Type B pancreatic cell (in vitro differentiated cells): ENCODE measurements around the gene IL1R1. TPM values are rescaled to one million over a fixed set of nuclear protein-coding genes. Genes with fewer than 3 reads are reported as not detected.

Experiments used
- DNase-seq: peaks from one replicate; pipeline ENCODE4 v3.0.0; 2021; ENCODE audit warnings: mixed read lengths; ENCODE audit not compliant: unreplicated experiment; ENCODE audit errors: extremely low spot score
- H3K27ac Mint-ChIP-seq: 2 replicates; pipeline ENCODE4 v1.8.0; 2021; ENCODE audit warnings: mild to moderate bottlenecking, mixed read lengths
- H3K27me3 Mint-ChIP-seq: 2 replicates; pipeline ENCODE4 v1.8.0; 2021; ENCODE audit warnings: mixed read lengths
- H3K36me3 Mint-ChIP-seq: 2 replicates; pipeline ENCODE4 v1.8.0; 2021; ENCODE audit warnings: mixed read lengths
- H3K4me1 Mint-ChIP-seq: one replicate; pipeline ENCODE4 v1.8.0; 2021; ENCODE audit warnings: mixed read lengths; ENCODE audit not compliant: unreplicated experiment
- H3K4me3 Mint-ChIP-seq: 2 replicates; pipeline ENCODE4 v1.8.0; 2021; ENCODE audit warnings: mild to moderate bottlenecking, mixed read lengths
- H3K9me3 Mint-ChIP-seq: 2 replicates; pipeline ENCODE4 v1.8.0; 2021; ENCODE audit warnings: mixed read lengths
- total RNA-seq: library from RNA; stranded (reverse); gene quantifications from 2 replicates; pipeline ENCODE4 v1.2.1, GENCODE V29; 2021; ENCODE audit warnings: low replicate concordance
- TF ChIP-seq, protein P1 (sequence below): fragments of 200-600 bp; sonication (generic); conservative IDR thresholded peaks from 2 replicates; pipeline ENCODE4 v1.5.0; 2021; ENCODE audit warnings: antibody characterized with exemption, mild to moderate bottlenecking

The IL1R1 gene
- total RNA-seq, 1 donor from 2014 or later: 15.8 TPM

DNA sequence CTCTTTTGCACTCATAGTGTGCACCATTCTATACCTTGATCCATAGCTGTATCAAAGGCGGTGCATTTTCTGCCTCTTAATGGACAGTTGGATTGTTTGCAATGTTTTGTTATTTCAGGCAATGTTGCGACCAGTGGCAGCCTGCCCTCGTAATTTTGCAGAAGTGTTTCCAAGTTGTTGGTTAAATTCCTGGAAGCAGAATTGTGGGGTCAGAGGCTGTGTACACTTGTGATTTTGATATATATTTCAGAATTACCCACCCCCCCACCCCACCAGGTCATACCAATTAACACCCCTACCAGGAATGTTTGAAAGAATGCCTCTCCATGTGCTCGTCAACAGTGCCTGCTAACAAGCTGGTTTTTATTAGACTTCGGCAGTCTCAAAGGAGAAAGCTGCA, 32.4 kb upstream of the IL1R1 start:
- Mint-ChIP-seq H3K4me3 (no peak overlapping the region), H3K4me1 (peaks cover 23% of the 10 kb centered on the region), H3K9me3 (peaks cover 6% of the 10 kb centered on the region), H3K36me3 (no peaks in the 10 kb centered on the region), H3K27ac (no peak overlapping the region), H3K27me3 (no peaks in the 10 kb centered on the region)
- no peak for DNase-seq
- TF ChIP-seq, protein P1, sequence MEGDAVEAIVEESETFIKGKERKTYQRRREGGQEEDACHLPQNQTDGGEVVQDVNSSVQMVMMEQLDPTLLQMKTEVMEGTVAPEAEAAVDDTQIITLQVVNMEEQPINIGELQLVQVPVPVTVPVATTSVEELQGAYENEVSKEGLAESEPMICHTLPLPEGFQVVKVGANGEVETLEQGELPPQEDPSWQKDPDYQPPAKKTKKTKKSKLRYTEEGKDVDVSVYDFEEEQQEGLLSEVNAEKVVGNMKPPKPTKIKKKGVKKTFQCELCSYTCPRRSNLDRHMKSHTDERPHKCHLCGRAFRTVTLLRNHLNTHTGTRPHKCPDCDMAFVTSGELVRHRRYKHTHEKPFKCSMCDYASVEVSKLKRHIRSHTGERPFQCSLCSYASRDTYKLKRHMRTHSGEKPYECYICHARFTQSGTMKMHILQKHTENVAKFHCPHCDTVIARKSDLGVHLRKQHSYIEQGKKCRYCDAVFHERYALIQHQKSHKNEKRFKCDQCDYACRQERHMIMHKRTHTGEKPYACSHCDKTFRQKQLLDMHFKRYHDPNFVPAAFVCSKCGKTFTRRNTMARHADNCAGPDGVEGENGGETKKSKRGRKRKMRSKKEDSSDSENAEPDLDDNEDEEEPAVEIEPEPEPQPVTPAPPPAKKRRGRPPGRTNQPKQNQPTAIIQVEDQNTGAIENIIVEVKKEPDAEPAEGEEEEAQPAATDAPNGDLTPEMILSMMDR: no peak

DNA sequence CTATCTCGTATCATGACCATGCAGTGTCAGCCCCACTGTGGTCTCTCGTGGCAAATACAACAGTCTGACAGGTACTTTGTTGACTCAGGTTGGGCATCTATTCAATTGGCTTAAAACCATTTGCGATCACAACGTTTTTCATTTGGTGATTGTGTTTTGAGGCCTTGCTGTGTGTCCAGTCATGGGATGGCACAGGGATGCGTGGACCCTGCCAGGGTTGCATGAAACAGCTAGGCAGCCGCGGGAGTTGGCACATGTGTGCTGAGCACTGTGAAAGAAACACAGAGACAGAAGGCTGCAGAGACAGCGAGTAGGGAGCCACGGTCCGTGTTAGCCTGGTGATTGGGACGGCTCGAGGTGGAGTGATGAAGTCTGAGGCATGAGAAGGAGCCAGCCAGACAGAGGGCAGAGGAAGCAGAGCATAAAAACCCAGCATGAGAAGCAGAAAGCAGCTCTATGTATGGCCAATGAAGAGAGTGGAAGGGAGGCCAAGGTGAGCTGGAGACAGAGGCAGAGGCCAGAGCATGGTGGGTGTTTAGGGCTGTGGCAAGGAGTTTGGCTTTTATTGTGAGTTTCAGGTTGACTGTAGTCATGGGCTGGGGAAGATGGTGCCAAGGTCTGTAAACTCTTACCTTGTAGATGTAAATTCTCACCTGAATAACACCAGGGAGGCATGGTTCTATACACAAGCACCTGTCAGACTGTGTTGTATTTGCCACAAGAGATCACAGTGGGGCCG, 31.8 kb upstream of the IL1R1 start:
- H3K36me3 Mint-ChIP-seq: no peaks in the 10 kb centered on the region
- H3K4me3 Mint-ChIP-seq: no peak overlapping the region
- H3K4me1 Mint-ChIP-seq: peaks cover 25% of the 10 kb centered on the region
- H3K27me3 Mint-ChIP-seq: no peaks in the 10 kb centered on the region
- no peak overlapping the region for H3K27ac Mint-ChIP-seq
- TF ChIP-seq, protein P1: no peak
- H3K9me3 Mint-ChIP-seq: peaks cover 6% of the 10 kb centered on the region
- DNase-seq: no peak

DNA sequence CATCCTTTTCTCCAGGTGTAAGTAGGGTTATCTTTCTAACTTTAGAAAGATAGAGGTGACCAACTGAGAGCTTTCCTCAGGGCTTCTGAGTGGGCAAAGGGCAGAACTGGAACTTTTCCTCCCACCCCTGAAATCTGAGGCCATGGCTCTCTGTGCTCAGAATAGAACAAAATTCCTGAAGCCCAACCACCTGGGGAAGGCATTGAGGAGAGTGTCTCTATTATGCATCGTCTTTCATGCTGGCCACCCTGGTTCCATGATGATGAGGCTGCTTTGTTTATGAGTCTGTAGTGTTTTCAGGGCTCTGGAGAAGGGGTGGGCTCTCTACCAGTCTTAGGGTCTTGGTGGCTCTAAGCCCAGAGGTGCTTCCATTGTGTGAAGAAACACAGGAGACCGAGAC, 30.7 kb upstream of the IL1R1 start:
- Mint-ChIP-seq H3K36me3 (no peaks in the 10 kb centered on the region), H3K4me3 (no peak overlapping the region), H3K9me3 (peaks cover 9% of the 10 kb centered on the region), H3K4me1 (peaks cover 18% of the 10 kb centered on the region), H3K27ac (no peak overlapping the region), H3K27me3 (no peaks in the 10 kb centered on the region)
- TF ChIP-seq, protein P1: no peak
- DNase-seq: no peak

DNA sequence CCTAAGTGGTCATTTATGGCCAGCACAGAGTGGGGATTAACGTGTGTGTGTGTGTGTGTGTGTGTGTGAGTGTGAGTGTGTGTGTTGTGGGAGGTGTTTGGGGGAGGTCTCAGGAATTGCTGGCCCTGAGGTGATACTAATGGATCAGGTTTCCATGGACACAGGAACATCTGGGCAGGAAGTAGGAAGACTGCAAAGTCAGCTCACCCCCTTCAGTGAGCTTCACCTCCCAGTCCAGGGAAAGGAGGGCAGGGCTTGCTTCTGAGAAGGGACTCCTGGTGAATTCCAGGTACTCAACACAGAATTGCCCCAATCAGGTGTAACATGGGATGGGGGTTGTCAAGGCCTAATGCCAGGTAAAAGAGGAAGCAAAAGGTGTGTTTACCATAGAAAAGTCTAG, 30.3 kb upstream of the IL1R1 start:
- Mint-ChIP-seq H3K9me3 (peaks cover 10% of the 10 kb centered on the region), H3K4me3 (no peak overlapping the region), H3K36me3 (no peaks in the 10 kb centered on the region), H3K4me1 (peaks cover 18% of the 10 kb centered on the region), H3K27ac (no peak overlapping the region), H3K27me3 (no peaks in the 10 kb centered on the region)
- TF ChIP-seq, protein P1: no peak
- no peak for DNase-seq

DNA sequence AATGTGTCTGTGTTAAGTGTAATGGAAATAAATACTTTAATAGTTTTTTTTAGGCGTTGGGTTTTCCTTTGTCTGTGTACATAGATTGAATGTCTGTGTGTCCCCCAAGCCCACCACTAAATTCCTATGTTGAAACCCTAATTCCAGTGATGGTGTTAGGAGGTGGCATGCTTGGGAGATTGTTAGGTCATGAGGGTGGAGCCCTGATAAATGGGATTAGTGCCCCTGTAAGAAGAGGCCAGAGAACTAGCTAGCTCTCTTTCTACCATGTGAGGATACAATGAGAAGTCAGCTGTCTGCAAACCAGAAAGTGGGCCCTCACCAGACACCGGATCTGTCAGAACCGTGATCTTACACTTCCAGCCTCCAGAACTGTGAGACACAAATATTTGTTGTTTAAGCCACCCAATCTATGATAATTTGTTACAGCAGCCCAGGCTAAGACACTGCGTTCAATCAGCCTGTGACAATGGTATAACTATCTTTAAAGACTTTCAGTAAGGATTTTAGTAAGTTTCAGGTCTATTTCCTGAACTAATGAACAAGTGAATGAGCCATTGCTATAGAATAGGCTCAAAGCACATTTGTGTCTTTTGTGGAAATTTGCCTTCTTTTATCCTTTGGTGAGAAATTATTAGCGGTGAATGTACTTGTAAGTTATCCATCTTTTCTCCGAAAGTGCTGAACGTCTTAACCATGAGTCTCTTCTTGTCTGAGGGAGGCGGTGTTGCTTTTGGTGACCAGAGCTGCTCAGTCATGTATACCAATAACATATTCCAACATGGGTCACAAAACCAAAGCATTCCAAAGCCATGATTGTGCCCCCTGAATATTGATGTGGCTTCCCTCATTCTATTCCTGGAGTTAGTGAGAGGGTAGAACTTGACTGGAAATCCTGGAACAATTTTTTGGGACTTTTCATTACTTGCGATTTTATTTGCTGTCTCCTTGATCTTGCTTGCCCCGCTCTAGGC, 29.6 kb upstream of the IL1R1 start:
- peak overlapping the region; percentile 7 for H3K27ac Mint-ChIP-seq
- TF ChIP-seq, protein P1: no peak
- DNase-seq: no peak

More for the DNA sequence above, 29.6 kb upstream of the IL1R1 start:
- Mint-ChIP-seq H3K36me3 (no peaks in the 10 kb centered on the region), H3K9me3 (peaks cover 10% of the 10 kb centered on the region), H3K27me3 (no peaks in the 10 kb centered on the region), H3K4me3 (no peak overlapping the region), H3K4me1 (peaks cover 23% of the 10 kb centered on the region)
